Measurements from ENCODE around the gene KCNJ14.

GRCh38 chr19:48510421-48511268, 55.3 kb downstream of the KCNJ14 start:
- TF ChIP-seq CTCF (IDR thresholded peaks at IDR 0.05 in 4 of 5, conservative IDR thresholded peaks at IDR 0.05 in 1 of 5) (no peak), POLR2A (IDR thresholded peaks at IDR 0.05) (no peak)
